ENCODE results near the gene CCDC188.

- TF ChIP-seq ESRRA (IDR thresholded peaks at IDR 0.05; ENCODE audit: low read length) (no peak), EGR1 (IDR thresholded peaks at IDR 0.05; ENCODE audit: borderline replicate concordance in 1 of 2, low read depth in 2 of 2, low read length in 2 of 2) (no peak), HDAC6 (IDR thresholded peaks at IDR 0.05; ENCODE audit: unreplicated experiment) (no peak), RCOR1 (conservative IDR thresholded peaks at IDR 0.05; ENCODE audit: low read depth, low read length) (no peak), FOXK2 (IDR thresholded peaks at IDR 0.05) (no peak), SMAD1 (IDR thresholded peaks at IDR 0.05; ENCODE audit: low read depth, partially characterized antibody) (no peak), CUX1 (IDR thresholded peaks at IDR 0.05; ENCODE audit: insufficient replicate concordance, low read depth, low read length) (no peak), E2F4 (IDR thresholded peaks at IDR 0.05; ENCODE audit: low read depth, low read length) (no peak), CTCF (IDR thresholded peaks at IDR 0.05 in 2 of 3, conservative IDR thresholded peaks at IDR 0.05 in 1 of 3; ENCODE audit: control insufficient read depth in 2 of 3, extremely low read depth in 1 of 3, insufficient read depth in 1 of 3, low read depth in 3 of 3, low read length in 3 of 3) (no peak), BCLAF1 (IDR thresholded peaks at IDR 0.05) (no peak), NRF1 (conservative IDR thresholded peaks at IDR 0.05; ENCODE audit: low read depth, low read length) (no peak), REST (IDR thresholded peaks at IDR 0.05; ENCODE audit: low read depth, low read length) (no peak)
Measured at GRCh38 chr22:20107471-20107901, 43.4 kb downstream of the CCDC188 start.

Measured in GM12878 (cell line).